ENCODE measurements around the gene NSD2.

The NSD2 gene

GRCh38 chr4:1871471-1872021 is 353 bp downstream of the NSD2 start:
- no peak for TF ChIP-seq CTCF (conservative IDR thresholded peaks at IDR 0.05; ENCODE audit: low read depth, low read length)
- H3K4me3 ChIP-seq (ENCODE audit: low read depth, low read length) = peak overlapping the region; percentile 68
- DNase-seq (ENCODE audit: low read depth) = no peak

DNA sequence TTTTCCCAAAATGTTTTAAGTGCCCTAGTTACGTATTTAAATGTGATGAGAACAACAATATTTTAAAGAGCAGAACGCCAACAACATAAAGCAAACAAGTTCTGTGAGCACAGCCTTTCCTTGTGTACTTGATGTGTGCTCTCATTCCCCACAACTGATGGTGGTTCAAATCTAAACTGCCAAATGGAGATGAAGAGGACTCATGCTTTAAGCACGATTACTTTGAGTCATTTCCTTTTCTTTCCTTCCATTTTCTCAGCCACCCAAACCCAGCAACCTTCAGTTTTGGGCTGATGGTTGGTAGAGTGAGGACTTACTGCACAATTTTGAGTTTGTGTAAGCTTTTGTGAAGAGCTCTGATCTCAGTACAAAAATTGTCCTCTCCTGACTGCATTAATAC is 1.7 kb downstream of the NSD2 start:
- no peak overlapping the region for H3K4me3 ChIP-seq (ENCODE audit: low read depth, low read length)
- peak; percentile 40 for DNase-seq (ENCODE audit: low read depth)
- TF ChIP-seq CTCF (conservative IDR thresholded peaks at IDR 0.05; ENCODE audit: low read depth, low read length) = no peak

DNA sequence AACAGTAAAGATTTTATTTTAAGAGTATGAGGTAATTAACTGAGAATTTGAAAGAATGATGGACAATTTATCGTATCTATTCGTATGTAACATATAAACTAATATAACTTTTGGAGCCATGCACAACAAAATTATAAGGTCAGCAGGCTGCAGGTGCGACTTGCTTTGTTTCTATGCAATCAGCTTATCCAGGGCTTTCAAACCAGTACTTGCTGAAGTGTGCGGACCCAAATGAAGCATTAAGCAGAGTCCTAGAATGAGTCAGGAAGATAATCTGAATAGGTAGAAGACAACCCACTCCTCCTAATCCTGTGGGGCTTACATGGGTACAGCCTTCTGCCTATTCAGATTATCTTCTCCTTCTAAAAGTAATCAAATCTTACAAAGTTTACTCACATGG is 2.1 kb downstream of the NSD2 start:
- no peak for DNase-seq (ENCODE audit: low read depth)
- no peak for TF ChIP-seq CTCF (conservative IDR thresholded peaks at IDR 0.05; ENCODE audit: low read depth, low read length)
- no peak overlapping the region for H3K4me3 ChIP-seq (ENCODE audit: low read depth, low read length)

- no peak overlapping the region for H3K4me3 ChIP-seq (ENCODE audit: low read depth, low read length)
- TF ChIP-seq CTCF (conservative IDR thresholded peaks at IDR 0.05; ENCODE audit: low read depth, low read length) = no peak
- DNase-seq (ENCODE audit: low read depth) = no peak
Measured at GRCh38 chr4:1873776-1874175, 2.6 kb downstream of the NSD2 start.

DNA sequence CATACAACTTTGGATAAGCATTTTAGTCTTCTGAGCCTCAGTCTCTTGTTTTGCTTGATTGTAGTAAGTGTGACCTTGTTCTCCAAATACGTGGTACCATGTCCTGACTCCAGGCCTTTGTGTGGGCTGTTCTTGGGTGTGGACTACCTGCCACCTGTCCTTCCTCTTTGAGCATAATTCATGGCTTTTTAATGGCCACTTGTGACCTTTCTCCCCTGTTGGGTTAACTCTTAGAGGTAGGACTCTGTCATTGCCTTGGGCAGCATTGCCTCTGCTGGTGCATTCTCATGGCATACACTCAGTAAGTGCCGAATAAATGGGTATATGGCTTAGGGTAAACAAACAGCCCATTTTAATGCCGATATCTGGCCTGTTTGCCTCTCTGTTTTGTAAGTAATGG is 3.0 kb downstream of the NSD2 start:
- no peak for DNase-seq (ENCODE audit: low read depth)
- no peak overlapping the region for H3K4me3 ChIP-seq (ENCODE audit: low read depth, low read length)
- TF ChIP-seq CTCF (conservative IDR thresholded peaks at IDR 0.05; ENCODE audit: low read depth, low read length) = no peak

- peak; percentile 33 for DNase-seq (ENCODE audit: low read depth)
- TF ChIP-seq CTCF (conservative IDR thresholded peaks at IDR 0.05; ENCODE audit: low read depth, low read length) = no peak
- H3K4me3 ChIP-seq (ENCODE audit: low read depth, low read length) = no peak overlapping the region
Measured at GRCh38 chr4:1879485-1879884, 8.3 kb downstream of the NSD2 start.

GRCh38 chr4:1880332-1880731 is 9.1 kb downstream of the NSD2 start:
- no peak overlapping the region for H3K4me3 ChIP-seq (ENCODE audit: low read depth, low read length)
- TF ChIP-seq CTCF (conservative IDR thresholded peaks at IDR 0.05; ENCODE audit: low read depth, low read length) = no peak
- DNase-seq (ENCODE audit: low read depth) = no peak
